LNCaP clone FGC (cell line): ENCODE measurements around the gene UTS2R.
"Not testable (repeated sequence)": the region's sequence is repeated elsewhere in the genome, so short reads cannot be mapped to it uniquely, and the experiment has no call there.

Experiments used
- DNase-seq: peaks from one replicate; pipeline ENCODE4 v3.0.0-alpha.2; 2011; ENCODE audit warnings: low read depth
- H3K4me3 ChIP-seq: 2 replicates; pipeline ENCODE4 v1.5.1; 2011; ENCODE audit warnings: mild to moderate bottlenecking, low read depth, low read length, control low read depth
- TF ChIP-seq, protein P1 (sequence below): IDR thresholded peaks from 2 replicates; pipeline ENCODE4 v1.5.1; 2012; ENCODE audit warnings: mild to moderate bottlenecking; ENCODE audit not compliant: control insufficient read depth, insufficient read depth; ENCODE audit errors: extremely low read depth

UTS2R gene

DNA sequence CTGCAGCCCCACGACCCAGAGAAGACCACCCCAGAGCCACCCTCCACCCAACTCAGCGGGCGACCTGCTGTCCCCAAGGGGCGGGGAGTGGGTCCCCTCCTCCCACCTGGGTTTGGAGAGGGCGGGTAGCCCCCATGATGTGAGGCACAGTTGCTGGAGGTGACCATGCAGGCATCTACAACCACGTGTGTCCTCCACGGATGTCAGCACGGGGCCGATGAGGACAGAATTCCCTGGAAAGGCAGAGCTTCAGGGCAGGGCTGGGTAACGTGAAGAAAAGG lies 7.1 kb downstream of the UTS2R start:
- TF ChIP-seq, protein P1, sequence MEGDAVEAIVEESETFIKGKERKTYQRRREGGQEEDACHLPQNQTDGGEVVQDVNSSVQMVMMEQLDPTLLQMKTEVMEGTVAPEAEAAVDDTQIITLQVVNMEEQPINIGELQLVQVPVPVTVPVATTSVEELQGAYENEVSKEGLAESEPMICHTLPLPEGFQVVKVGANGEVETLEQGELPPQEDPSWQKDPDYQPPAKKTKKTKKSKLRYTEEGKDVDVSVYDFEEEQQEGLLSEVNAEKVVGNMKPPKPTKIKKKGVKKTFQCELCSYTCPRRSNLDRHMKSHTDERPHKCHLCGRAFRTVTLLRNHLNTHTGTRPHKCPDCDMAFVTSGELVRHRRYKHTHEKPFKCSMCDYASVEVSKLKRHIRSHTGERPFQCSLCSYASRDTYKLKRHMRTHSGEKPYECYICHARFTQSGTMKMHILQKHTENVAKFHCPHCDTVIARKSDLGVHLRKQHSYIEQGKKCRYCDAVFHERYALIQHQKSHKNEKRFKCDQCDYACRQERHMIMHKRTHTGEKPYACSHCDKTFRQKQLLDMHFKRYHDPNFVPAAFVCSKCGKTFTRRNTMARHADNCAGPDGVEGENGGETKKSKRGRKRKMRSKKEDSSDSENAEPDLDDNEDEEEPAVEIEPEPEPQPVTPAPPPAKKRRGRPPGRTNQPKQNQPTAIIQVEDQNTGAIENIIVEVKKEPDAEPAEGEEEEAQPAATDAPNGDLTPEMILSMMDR: no peak
- DNase-seq: no peak
- no peak overlapping the region for H3K4me3 ChIP-seq

DNA sequence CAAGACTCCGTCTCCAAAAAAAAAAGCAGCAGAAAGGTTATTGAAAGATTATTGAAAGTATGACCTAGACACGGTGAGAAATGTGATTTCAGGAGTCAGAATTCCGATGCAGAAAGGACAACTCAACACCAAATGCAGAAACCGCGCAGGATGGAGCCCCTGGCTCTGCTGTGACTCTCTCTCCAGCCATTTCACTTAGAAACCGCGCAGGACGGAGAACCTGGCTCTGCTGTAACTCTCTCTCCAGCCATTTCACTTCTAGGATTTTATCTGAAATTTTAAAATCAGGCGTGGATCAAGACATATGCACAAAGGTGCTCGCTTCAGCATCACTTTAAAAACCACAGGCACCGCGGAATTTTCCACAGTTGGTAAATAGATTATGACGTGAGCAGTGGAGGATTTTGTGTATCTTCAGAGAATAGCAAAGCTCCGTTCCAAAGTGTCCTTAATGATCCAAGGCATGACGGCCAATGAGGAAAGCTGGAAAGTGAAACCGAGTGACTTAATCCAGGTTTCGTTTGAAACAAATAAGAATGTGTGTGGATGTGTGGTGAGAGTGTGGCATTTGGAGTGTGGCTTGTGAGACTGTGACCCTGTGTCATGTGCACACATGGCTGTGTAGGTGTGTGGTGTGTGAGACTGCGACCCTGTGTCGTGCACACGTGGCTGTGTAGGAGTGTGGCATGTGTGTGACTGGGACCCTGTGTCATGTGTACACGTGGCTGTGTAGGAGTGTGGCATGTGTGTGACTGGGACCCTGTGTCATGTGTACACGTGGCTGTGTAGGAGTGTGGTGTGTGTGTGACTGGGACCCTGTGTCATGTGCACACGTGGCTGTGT lies 9.5 kb downstream of the UTS2R start:
- TF ChIP-seq, protein P1: no peak
- DNase-seq: no peak
- no peak overlapping the region for H3K4me3 ChIP-seq

GRCh38 chr17:82381703-82382009 lies 10.1 kb downstream of the UTS2R start:
- not testable (repeated sequence) for DNase-seq, H3K4me3 ChIP-seq

GRCh38 chr17:82382220-82382932 lies 10.8 kb downstream of the UTS2R start:
- H3K4me3 ChIP-seq: not testable (repeated sequence)

GRCh38 chr17:82382933-82383255 lies 11.3 kb downstream of the UTS2R start:
- DNase-seq: no peak
- TF ChIP-seq, protein P1: no peak
- H3K4me3 ChIP-seq: no peak overlapping the region

More at GRCh38 chr17:82382220-82382932, 10.8 kb downstream of the UTS2R start:
- DNase-seq: not testable (repeated sequence)

DNA sequence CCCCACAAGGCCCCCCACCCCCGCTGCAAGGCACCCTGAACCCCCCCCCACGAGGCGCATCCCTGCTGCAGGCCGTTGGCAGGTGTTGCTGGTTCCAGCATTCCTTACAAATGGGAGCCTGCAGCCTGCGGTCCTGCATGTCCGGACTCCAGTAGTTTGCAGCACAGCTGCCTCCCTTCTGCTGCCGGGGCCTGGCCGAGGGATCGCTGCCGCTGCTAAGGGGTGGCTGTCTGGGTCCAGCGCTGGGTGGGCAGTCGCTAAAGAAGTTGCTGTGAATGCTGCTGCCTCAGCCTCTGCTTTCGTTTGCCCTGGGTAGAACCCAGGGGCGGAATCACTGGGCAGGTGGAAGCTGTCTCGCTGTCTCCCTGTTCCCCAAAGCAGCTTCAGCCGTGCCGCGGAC lies 11.8 kb downstream of the UTS2R start:
- TF ChIP-seq, protein P1: no peak
- no peak overlapping the region for H3K4me3 ChIP-seq
- DNase-seq: no peak

- DNase-seq: no peak
- H3K4me3 ChIP-seq: no peak overlapping the region
- TF ChIP-seq, protein P1: no peak
Measured at GRCh38 chr17:82384051-82384729, 12.6 kb downstream of the UTS2R start.
